HL-60/S4 (cell line): ENCODE data around the gene HNRNPR.
"Not testable (repeated sequence)": the region's sequence is repeated elsewhere in the genome, so short reads cannot be mapped to it uniquely, and the experiment has no call there.

Experiments used
- in situ Hi-C: fragments of 300-500 bp; cut with MboI; formaldehyde crosslinking; loops from 2 replicates; pipeline ENCODE4 v1.14.3; 2022; ENCODE audit warnings: low sequenced_read_pairs

Gene HNRNPR

GRCh38 chr1:23257371-23257770 is 86.7 kb downstream of the HNRNPR start:
- in situ Hi-C loops = not testable (repeated sequence)
